AG04450 (cell line): ENCODE results near the gene PNMA5. TPM values are rescaled to one million over a fixed set of nuclear protein-coding genes. Genes with fewer than 3 reads are reported as not detected.

Experiments used
- CTCF ChIA-PET: fragments of 300-600, 350-600 bp; formaldehyde crosslinking; extraction: SDS; loops from one replicate; lab custom pipeline; 2022; ENCODE audit warnings: antibody characterized with exemption, inconsistent platforms; lab: Charles Lee
- POLR2A ChIA-PET: fragments of 350-600 bp; formaldehyde crosslinking; extraction: SDS; loops from one replicate; lab custom pipeline; 2021; ENCODE audit warnings: antibody characterized with exemption, inconsistent platforms; lab: Yijun Ruan, JAX
- DNase-seq: peaks from one replicate; pipeline ENCODE4 v3.0.0-alpha.2; 2011; ENCODE audit warnings: low read depth, low spot score
- H3K27ac ChIP-seq: one replicate; pipeline ENCODE4 v1.5.1; 2012; ENCODE audit warnings: low read depth, low read length, control low read depth
- H3K27me3 ChIP-seq: one replicate; pipeline ENCODE4 v1.6.0; 2012; ENCODE audit warnings: low read length; ENCODE audit not compliant: control insufficient read depth, insufficient read depth
- H3K4me3 ChIP-seq: 2 replicates; pipeline ENCODE4 v1.5.1; 2011; ENCODE audit warnings: mild to moderate bottlenecking, low read depth, low read length, control low read depth
- H3K9me3 ChIP-seq: 2 replicates; pipeline ENCODE4 v1.5.1; 2012; ENCODE audit warnings: low read length; ENCODE audit not compliant: control insufficient read depth, insufficient read depth
- polyA plus RNA-seq: library from polyadenylated mRNA; depleted of rRNA; stranded (reverse); fragments of >200 nt; gene quantifications from 2 replicates; pipeline ENCODE4 v1.2.3, GENCODE V29; 2011
- TF ChIP-seq, protein P1 (sequence below): IDR thresholded peaks from 2 replicates; pipeline ENCODE4 v1.5.1; 2011; ENCODE audit warnings: low read depth, low read length, control low read depth, inconsistent platforms

PNMA5 gene
- polyA plus RNA-seq, 1 experiment: not detected

DNA sequence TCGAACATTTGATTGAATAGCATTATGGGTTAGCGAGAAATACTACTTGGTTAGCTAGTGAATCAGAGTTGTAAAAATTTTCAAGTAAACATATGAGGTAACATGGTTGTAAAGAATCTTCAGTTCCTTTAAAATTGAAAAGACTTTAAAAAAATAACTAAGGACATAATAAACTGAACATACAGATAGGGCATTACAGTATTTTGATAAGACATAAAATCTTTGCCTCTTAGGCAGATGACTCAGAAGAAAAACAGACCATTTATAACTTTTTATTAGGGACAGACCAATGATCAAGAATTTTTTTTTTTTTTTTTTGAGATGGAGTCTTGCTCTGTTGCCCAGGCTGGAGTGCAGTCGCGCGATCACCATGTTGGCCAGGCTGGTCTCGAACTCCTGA is 43.1 kb downstream of the PNMA5 start:
- TF ChIP-seq, protein P1, sequence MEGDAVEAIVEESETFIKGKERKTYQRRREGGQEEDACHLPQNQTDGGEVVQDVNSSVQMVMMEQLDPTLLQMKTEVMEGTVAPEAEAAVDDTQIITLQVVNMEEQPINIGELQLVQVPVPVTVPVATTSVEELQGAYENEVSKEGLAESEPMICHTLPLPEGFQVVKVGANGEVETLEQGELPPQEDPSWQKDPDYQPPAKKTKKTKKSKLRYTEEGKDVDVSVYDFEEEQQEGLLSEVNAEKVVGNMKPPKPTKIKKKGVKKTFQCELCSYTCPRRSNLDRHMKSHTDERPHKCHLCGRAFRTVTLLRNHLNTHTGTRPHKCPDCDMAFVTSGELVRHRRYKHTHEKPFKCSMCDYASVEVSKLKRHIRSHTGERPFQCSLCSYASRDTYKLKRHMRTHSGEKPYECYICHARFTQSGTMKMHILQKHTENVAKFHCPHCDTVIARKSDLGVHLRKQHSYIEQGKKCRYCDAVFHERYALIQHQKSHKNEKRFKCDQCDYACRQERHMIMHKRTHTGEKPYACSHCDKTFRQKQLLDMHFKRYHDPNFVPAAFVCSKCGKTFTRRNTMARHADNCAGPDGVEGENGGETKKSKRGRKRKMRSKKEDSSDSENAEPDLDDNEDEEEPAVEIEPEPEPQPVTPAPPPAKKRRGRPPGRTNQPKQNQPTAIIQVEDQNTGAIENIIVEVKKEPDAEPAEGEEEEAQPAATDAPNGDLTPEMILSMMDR: no peak
- DNase-seq: no peak
- Histone ChIP-seq H3K27me3 (no peaks in the 10 kb centered on the region), H3K9me3 (no peaks in the 10 kb centered on the region), H3K4me3 (no peak overlapping the region), H3K27ac (no peak overlapping the region)
- POLR2A ChIA-PET: no interaction called here
- CTCF ChIA-PET: interaction anchor here (1.6 kb wide), 1 partner anchor 9 kb away, joined by 8 read pairs; no protein-coding TSS in a partner anchor

DNA sequence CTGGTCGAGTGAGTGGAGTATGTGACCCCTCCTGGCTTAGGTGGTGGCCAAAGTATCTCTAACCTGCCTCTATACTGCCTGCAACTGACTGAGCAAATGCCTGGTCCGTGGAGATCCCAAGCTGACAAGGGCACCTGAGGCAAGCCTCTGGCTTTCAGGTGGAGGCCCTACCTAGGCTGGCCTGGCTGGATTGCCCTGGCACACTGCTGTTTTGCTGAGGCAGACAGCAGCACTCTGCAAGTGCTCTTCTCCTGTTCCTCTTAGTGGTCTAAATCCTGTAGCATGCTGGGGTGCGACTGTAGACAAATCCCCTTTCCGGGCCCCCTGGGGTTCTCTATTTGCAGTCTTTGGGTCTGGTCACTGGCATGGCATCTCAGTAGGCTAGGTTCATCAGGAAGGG is 44.8 kb downstream of the PNMA5 start:
- no peak for DNase-seq
- POLR2A ChIA-PET: no interaction called here
- H3K27me3 ChIP-seq: no peaks in the 10 kb centered on the region
- CTCF ChIA-PET: no interaction called here
- H3K4me3 ChIP-seq: no peak overlapping the region
- TF ChIP-seq, protein P1: no peak
- no peaks in the 10 kb centered on the region for H3K9me3 ChIP-seq
- H3K27ac ChIP-seq: no peak overlapping the region

DNA sequence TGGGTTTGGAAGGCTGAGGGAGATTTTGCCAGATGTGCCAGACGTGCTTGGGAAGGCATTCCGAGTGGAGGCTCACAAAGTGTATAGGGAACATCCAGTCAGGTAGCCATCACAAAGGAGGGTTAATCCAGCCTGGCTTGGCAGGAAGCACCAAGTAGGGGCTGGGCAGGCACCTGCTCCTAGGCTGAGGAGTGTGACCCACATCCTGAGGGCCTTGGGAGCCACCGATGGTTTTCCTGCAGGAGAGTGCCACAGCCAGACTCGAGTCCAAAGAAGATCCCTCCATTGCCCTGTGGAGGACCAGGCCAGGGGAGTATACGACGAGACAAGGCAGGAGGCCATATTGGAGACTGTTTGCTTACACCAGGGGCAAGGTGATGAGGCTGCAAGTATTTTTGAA is 47.2 kb downstream of the PNMA5 start:
- Histone ChIP-seq H3K9me3 (no peaks in the 10 kb centered on the region), H3K4me3 (no peak overlapping the region), H3K27ac (no peak overlapping the region), H3K27me3 (no peaks in the 10 kb centered on the region)
- DNase-seq: no peak
- CTCF ChIA-PET: no interaction called here
- TF ChIP-seq, protein P1: no peak
- POLR2A ChIA-PET: no interaction called here

DNA sequence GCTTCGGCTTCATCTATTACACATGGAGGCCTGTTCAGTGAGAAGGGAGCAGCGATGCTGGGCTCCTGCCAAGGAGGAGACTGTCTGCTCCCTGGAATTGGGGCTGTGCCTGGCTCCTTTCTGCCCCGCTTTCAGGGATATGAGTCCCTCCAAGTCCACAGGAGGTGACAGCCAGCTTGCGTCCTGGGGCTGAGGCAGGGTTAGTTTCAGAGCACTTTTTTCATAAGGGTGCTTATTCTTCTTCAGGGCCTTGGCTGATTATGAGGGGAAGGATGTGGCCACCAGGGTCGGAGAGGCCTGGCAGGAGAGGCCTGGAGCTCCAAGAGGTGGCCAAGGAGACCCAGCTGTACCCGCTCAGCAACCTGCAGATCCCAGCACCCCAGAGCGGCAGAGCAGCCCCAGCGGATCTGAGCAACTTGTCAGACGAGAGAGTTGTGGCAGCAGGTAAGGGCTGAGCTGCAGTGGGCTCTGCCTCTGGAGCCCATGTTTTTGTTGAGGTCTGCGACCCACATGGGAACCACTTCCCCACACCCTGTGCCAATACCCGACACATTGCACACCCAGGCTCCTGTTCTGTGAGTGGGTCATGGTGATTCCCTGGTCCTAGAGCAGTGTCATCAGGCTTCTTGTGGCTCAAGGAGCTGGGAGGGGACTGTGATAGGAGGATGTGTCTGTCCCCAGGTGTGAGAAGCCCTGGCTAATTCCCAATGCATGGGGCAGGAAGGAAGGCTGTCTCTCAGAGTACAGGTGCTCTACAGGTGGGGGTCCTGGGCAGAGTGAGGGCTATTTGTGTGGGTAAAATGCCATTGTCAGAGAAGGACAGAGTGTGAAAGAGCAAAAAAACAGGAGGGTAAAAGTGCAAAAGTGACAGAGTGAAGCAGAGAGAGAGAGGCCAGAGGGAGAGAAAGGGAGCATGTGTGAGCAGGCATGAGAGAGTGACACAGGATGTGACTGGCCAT is 48.6 kb downstream of the PNMA5 start:
- POLR2A ChIA-PET: no interaction called here
- Histone ChIP-seq H3K9me3 (no peaks in the 10 kb centered on the region), H3K4me3 (no peak overlapping the region), H3K27me3 (no peaks in the 10 kb centered on the region), H3K27ac (no peak overlapping the region)
- DNase-seq: no peak
- TF ChIP-seq, protein P1: no peak
- CTCF ChIA-PET: interaction anchor here (0.5 kb wide), 1 partner anchor 1010 kb away, joined by 5 read pairs; no protein-coding TSS in a partner anchor

DNA sequence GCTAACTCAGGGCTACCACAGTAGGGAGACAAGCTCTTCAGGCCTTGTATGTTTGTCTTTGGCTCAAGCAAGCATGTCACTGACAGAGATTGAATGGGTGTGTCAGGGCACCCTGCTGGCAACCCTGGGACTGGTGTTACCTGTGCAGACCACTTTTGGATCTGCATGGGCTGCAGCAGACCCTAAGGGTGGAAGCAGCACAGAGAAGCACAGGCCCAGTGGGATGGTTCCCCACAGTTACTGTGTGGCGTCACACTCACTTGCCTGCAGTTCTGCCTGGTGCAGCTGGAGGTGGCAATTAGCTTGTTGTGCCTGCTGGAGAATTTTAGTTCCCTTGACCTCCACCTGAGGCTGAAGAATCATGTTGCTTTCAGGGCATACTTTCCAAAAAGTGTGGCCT is 50.1 kb downstream of the PNMA5 start:
- ChIA-PET CTCF (interaction anchor here (0.6 kb wide), 2 partner anchors 716 to 1191 kb away, joined by 3 to 5 read pairs; no protein-coding TSS in a partner anchor), POLR2A (no interaction called here)
- no peak for DNase-seq
- H3K4me3 ChIP-seq: no peak overlapping the region
- TF ChIP-seq, protein P1: no peak
- H3K27ac ChIP-seq: no peak overlapping the region
- H3K27me3 ChIP-seq: no peaks in the 10 kb centered on the region
- H3K9me3 ChIP-seq: no peaks in the 10 kb centered on the region
